ENCODE data around the gene DCLK3.
A peak's percentile ranks its signal among the peaks of the same experiment; 100 is the strongest.

The DCLK3 gene

GRCh38 chr3:36796161-36796560 is 31.8 kb upstream of the DCLK3 start:
- DNase-seq, result no peak
- Histone ChIP-seq H3K79me1 (ENCODE audit: low read length) (no peaks in the 10 kb centered on the region), H2AFZ (ENCODE audit: insufficient read depth, low read length, poor library complexity) (no peak overlapping the region), H4K12ac (ENCODE audit: low read depth, low read length) (no peak overlapping the region), H3K27ac (ENCODE audit: low read depth, low read length) (no peak overlapping the region), H4K8ac (ENCODE audit: low read depth, low read length) (no peak overlapping the region), H3K79me2 (ENCODE audit: control insufficient read depth, insufficient read depth, low read length, poor library complexity) (no peaks in the 10 kb centered on the region), H3K9me3 (ENCODE audit: insufficient read depth, low read depth, low read length) (no peaks in the 10 kb centered on the region), H2BK12ac (ENCODE audit: low read length) (no peak overlapping the region), H2AK5ac (ENCODE audit: low read length) (no peak overlapping the region), H3K27me3 (ENCODE audit: insufficient read depth, low read length) (no peaks in the 10 kb centered on the region), H2BK5ac (ENCODE audit: low read depth, low read length, poor library complexity) (no peak overlapping the region), H2BK120ac (ENCODE audit: insufficient read depth, low read length, poor library complexity) (no peak overlapping the region), H3K18ac (ENCODE audit: low read length) (no peak overlapping the region), H3K36me3 (ENCODE audit: control insufficient read depth in 1 of 2, insufficient read depth in 2 of 2, low read length in 2 of 2) (no peaks in the 10 kb centered on the region), H3K14ac (ENCODE audit: low read length) (no peak overlapping the region), H3K4me1 (ENCODE audit: control insufficient read depth in 1 of 2, insufficient read depth in 2 of 2, low read length in 2 of 2) (no peaks in the 10 kb centered on the region), H4K91ac (ENCODE audit: low read depth, low read length) (no peak overlapping the region), H3K4me3 (ENCODE audit: low read depth, low read length) (no peak overlapping the region), H3K23ac (ENCODE audit: low read length) (no peak overlapping the region), H3K4me2 (ENCODE audit: low read length) (no peak overlapping the region), H3K9ac (ENCODE audit: low read length) (no peak overlapping the region), H3K4ac (ENCODE audit: low read depth, low read length) (no peak overlapping the region)
- no CpG with 5 or more reads among the region's 2 CpGs for WGBS (ENCODE audit: extremely low coverage, insufficient coverage, insufficient read length)

- Histone ChIP-seq H3K36me3 (ENCODE audit: control insufficient read depth in 1 of 2, insufficient read depth in 2 of 2, low read length in 2 of 2) (no peaks in the 10 kb centered on the region), H3K4me3 (ENCODE audit: low read depth, low read length) (no peak overlapping the region), H2BK120ac (ENCODE audit: insufficient read depth, low read length, poor library complexity) (no peak overlapping the region), H3K27me3 (ENCODE audit: insufficient read depth, low read length) (no peaks in the 10 kb centered on the region), H3K18ac (ENCODE audit: low read length) (no peak overlapping the region), H3K4ac (ENCODE audit: low read depth, low read length) (no peak overlapping the region), H3K79me2 (ENCODE audit: control insufficient read depth, insufficient read depth, low read length, poor library complexity) (no peaks in the 10 kb centered on the region), H2BK5ac (ENCODE audit: low read depth, low read length, poor library complexity) (no peak overlapping the region), H3K27ac (ENCODE audit: low read depth, low read length) (no peak overlapping the region), H2AK5ac (ENCODE audit: low read length) (no peak overlapping the region), H3K23ac (ENCODE audit: low read length) (no peak overlapping the region), H4K12ac (ENCODE audit: low read depth, low read length) (no peak overlapping the region), H3K9ac (ENCODE audit: low read length) (no peak overlapping the region), H2AFZ (ENCODE audit: insufficient read depth, low read length, poor library complexity) (no peak overlapping the region), H2BK12ac (ENCODE audit: low read length) (no peak overlapping the region), H3K4me1 (ENCODE audit: control insufficient read depth in 1 of 2, insufficient read depth in 2 of 2, low read length in 2 of 2) (no peaks in the 10 kb centered on the region), H4K91ac (ENCODE audit: low read depth, low read length) (no peak overlapping the region), H3K4me2 (ENCODE audit: low read length) (no peak overlapping the region), H3K79me1 (ENCODE audit: low read length) (no peaks in the 10 kb centered on the region), H3K14ac (ENCODE audit: low read length) (no peak overlapping the region), H4K8ac (ENCODE audit: low read depth, low read length) (no peak overlapping the region), H3K9me3 (ENCODE audit: insufficient read depth, low read depth, low read length) (no peaks in the 10 kb centered on the region)
- no CpG with 5 or more reads among the region's 1 CpG for WGBS (ENCODE audit: extremely low coverage, insufficient coverage, insufficient read length)
- no peak for DNase-seq
Observed at GRCh38 chr3:36795622-36796021, 31.3 kb upstream of the DCLK3 start.

- H2BK120ac ChIP-seq (ENCODE audit: insufficient read depth, low read length, poor library complexity), result no peak overlapping the region
Observed at GRCh38 chr3:36792342-36792741, 28.0 kb upstream of the DCLK3 start.

GRCh38 chr3:36790765-36791164 is 26.4 kb upstream of the DCLK3 start:
- no peak for DNase-seq
- Histone ChIP-seq H2BK120ac (ENCODE audit: insufficient read depth, low read length, poor library complexity) (no peak overlapping the region), H3K79me1 (ENCODE audit: low read length) (no peaks in the 10 kb centered on the region), H3K4me2 (ENCODE audit: low read length) (no peak overlapping the region), H3K9me3 (ENCODE audit: insufficient read depth, low read depth, low read length) (no peaks in the 10 kb centered on the region), H2AK5ac (ENCODE audit: low read length) (no peak overlapping the region), H3K36me3 (ENCODE audit: control insufficient read depth in 1 of 2, insufficient read depth in 2 of 2, low read length in 2 of 2) (no peaks in the 10 kb centered on the region), H3K4me3 (ENCODE audit: low read depth, low read length) (no peak overlapping the region), H3K9ac (ENCODE audit: low read length) (no peak overlapping the region), H4K91ac (ENCODE audit: low read depth, low read length) (no peak overlapping the region), H2AFZ (ENCODE audit: insufficient read depth, low read length, poor library complexity) (no peak overlapping the region), H3K27me3 (ENCODE audit: insufficient read depth, low read length) (peaks cover 2% of the 10 kb centered on the region), H2BK12ac (ENCODE audit: low read length) (no peak overlapping the region), H3K79me2 (ENCODE audit: control insufficient read depth, insufficient read depth, low read length, poor library complexity) (no peaks in the 10 kb centered on the region), H3K14ac (ENCODE audit: low read length) (no peak overlapping the region), H4K8ac (ENCODE audit: low read depth, low read length) (no peak overlapping the region), H3K4ac (ENCODE audit: low read depth, low read length) (no peak overlapping the region), H2BK5ac (ENCODE audit: low read depth, low read length, poor library complexity) (no peak overlapping the region), H3K27ac (ENCODE audit: low read depth, low read length) (no peak overlapping the region), H4K12ac (ENCODE audit: low read depth, low read length) (no peak overlapping the region), H3K18ac (ENCODE audit: low read length) (no peak overlapping the region), H3K4me1 (ENCODE audit: control insufficient read depth in 1 of 2, insufficient read depth in 2 of 2, low read length in 2 of 2) (no peaks in the 10 kb centered on the region), H3K23ac (ENCODE audit: low read length) (no peak overlapping the region)
- no CpG with 5 or more reads among the region's 6 CpGs for WGBS (ENCODE audit: extremely low coverage, insufficient coverage, insufficient read length)

More at GRCh38 chr3:36792342-36792741, 28.0 kb upstream of the DCLK3 start:
- Histone ChIP-seq H3K9me3 (ENCODE audit: insufficient read depth, low read depth, low read length) (no peaks in the 10 kb centered on the region), H3K27ac (ENCODE audit: low read depth, low read length) (no peak overlapping the region), H3K36me3 (ENCODE audit: control insufficient read depth in 1 of 2, insufficient read depth in 2 of 2, low read length in 2 of 2) (no peaks in the 10 kb centered on the region), H3K79me2 (ENCODE audit: control insufficient read depth, insufficient read depth, low read length, poor library complexity) (no peaks in the 10 kb centered on the region), H3K4me3 (ENCODE audit: low read depth, low read length) (no peak overlapping the region), H3K79me1 (ENCODE audit: low read length) (no peaks in the 10 kb centered on the region), H2BK5ac (ENCODE audit: low read depth, low read length, poor library complexity) (no peak overlapping the region), H3K9ac (ENCODE audit: low read length) (no peak overlapping the region), H3K4me1 (ENCODE audit: control insufficient read depth in 1 of 2, insufficient read depth in 2 of 2, low read length in 2 of 2) (no peaks in the 10 kb centered on the region), H4K8ac (ENCODE audit: low read depth, low read length) (no peak overlapping the region), H3K4ac (ENCODE audit: low read depth, low read length) (no peak overlapping the region), H2BK12ac (ENCODE audit: low read length) (no peak overlapping the region), H3K14ac (ENCODE audit: low read length) (no peak overlapping the region), H3K18ac (ENCODE audit: low read length) (no peak overlapping the region), H3K4me2 (ENCODE audit: low read length) (no peak overlapping the region), H3K23ac (ENCODE audit: low read length) (no peak overlapping the region), H2AFZ (ENCODE audit: insufficient read depth, low read length, poor library complexity) (no peak overlapping the region), H4K91ac (ENCODE audit: low read depth, low read length) (no peak overlapping the region), H2AK5ac (ENCODE audit: low read length) (no peak overlapping the region), H4K12ac (ENCODE audit: low read depth, low read length) (no peak overlapping the region), H3K27me3 (ENCODE audit: insufficient read depth, low read length) (peaks cover 2% of the 10 kb centered on the region)
- no CpG with 5 or more reads among the region's 4 CpGs for WGBS (ENCODE audit: extremely low coverage, insufficient coverage, insufficient read length)
- DNase-seq, result peak in 1 of 2 donors; percentile 24

All from trophoblast cell (in vitro differentiated cells and primary cell).